Right lobe of liver (tissue), 6 donors: ENCODE data around the gene METTL1. TPM values are rescaled to one million over a fixed set of nuclear protein-coding genes. Genes with fewer than 3 reads are reported as not detected.

ENCODE experiments used
- ATAC-seq, 4 donors: fragments of 200-7000 bp; cut with Tn5 transposase; one replicate each; pipeline ENCODE4 v1.9.1; 2020; ENCODE audit warnings: mild to moderate bottlenecking in 4 of 4, moderate library complexity in 4 of 4
- DNase-seq, 3 donors: peaks; one replicate each; pipeline ENCODE4 v3.0.0-alpha.2; 2020
- H3K27ac ChIP-seq, 3 donors: fragments of 200-600 bp; one replicate each; pipeline ENCODE4 v1.8.0; 2022
- H3K27me3 ChIP-seq, 2 donors: fragments of 200-600 bp; one replicate each; pipeline ENCODE4 v1.8.0; 2022
- H3K36me3 ChIP-seq, 4 donors: fragments of 200-600 bp; sonication (generic) in 1 of 4; one replicate each; pipeline versions ENCODE4 v1.5.1 to v1.8.0; 2017 to 2022; ENCODE audit warnings: control low read depth in 1 of 4
- H3K4me1 ChIP-seq, 4 donors: fragments of 200-600 bp; sonication (generic) in 1 of 4; one replicate each; pipeline versions ENCODE4 v1.5.1 to v1.8.0; 2017 to 2022; ENCODE audit warnings: control low read depth in 1 of 4
- H3K4me3 ChIP-seq, 3 donors: fragments of 200-600 bp; one replicate each; pipeline ENCODE4 v1.8.0; 2022
- H3K9me3 ChIP-seq, 4 donors: fragments of 200-600 bp; sonication (generic) in 1 of 4; one replicate each; pipeline versions ENCODE4 v1.5.1 to v1.8.0; 2017 to 2022; ENCODE audit warnings: control low read depth in 1 of 4
- CTCF ChIP-seq, 4 donors: fragments of 200-600 bp in 3 of 4; fragments of 450-650 bp in 1 of 4; IDR thresholded peaks; one replicate each; pipeline versions ENCODE4 v1.5.1 to v1.8.0; 2016 to 2022; ENCODE audit warnings: antibody characterized with exemption in 4 of 4, mild to moderate bottlenecking in 2 of 4
- POLR2A ChIP-seq: fragments of 450-650 bp; IDR thresholded peaks from one replicate; pipeline ENCODE4 v1.6.1; 2017; ENCODE audit warnings: antibody characterized with exemption, mild to moderate bottlenecking
- WGBS: methylation state at CpG from one replicate; pipeline ENCODE4 v1.1.6; 2018; ENCODE audit warnings: low coverage, low lambda C conversion rate; ENCODE audit not compliant: insufficient coverage; ENCODE audit errors: missing lambda C conversion rate; 5-methylcytosine and 5-hydroxymethylcytosine counted together
- intact Hi-C, 2 donors: fragments of 100-400 bp; cut with DNase I; formaldehyde crosslinking; loops; one replicate each; pipeline versions ENCODE4 v1.11.2 to v1.14.1; 2022
- total RNA-seq, 6 experiments: library from RNA; depleted of rRNA in 2 of 6; stranded (reverse); fragments of >200 nt in 2 of 6; fragmentation: NEBNext Ultra II Directional in 3 of 6; extraction: Animal tissue kit (Norgen Biotek cat#: 25700) in 3 of 6; gene quantifications; one replicate each; pipeline versions ENCODE4 v1.1.0 to v1.2.4, GENCODE V29; 2016 to 2023
- donor health status: DM: no; HTN: yes; CAD: no.
- donor health status: DM: no; HTN: no; CAD: no.
- donor health status: DM: no; HTN: no; CAD: no.
- donor health status: DM: no; HTN: yes; CAD: no.
- donor health status: DM: no; HTN: yes; CAD: no.

The METTL1 gene
- total RNA-seq, 6 experiments from 2014 or later: 9.7 to 13.6 (median 10.3) TPM

GRCh38 chr12:57735198-57735855, 36.6 kb downstream of the METTL1 start:
- H3K4me1 ChIP-seq: peaks cover 0 to 18% (median 6%) of the 10 kb centered on the region in 4 donors
- 9% methylated on average over 4 of the region's 8 CpGs for WGBS
- intact Hi-C loops: no loop called here
- no peaks in the 10 kb centered on the region for H3K9me3 ChIP-seq
- DNase-seq (no peak), ATAC-seq (peak; percentile 27 to 75 (median 46))
- H3K27ac ChIP-seq: no peak overlapping the region
- H3K4me3 ChIP-seq: no peak overlapping the region
- H3K27me3 ChIP-seq: peaks cover 0 to 26% of the 10 kb centered on the region in 2 donors
- no peak for TF ChIP-seq CTCF (IDR thresholded peaks at IDR 0.05)
- TF ChIP-seq POLR2A: no peak
- no peaks in the 10 kb centered on the region for H3K36me3 ChIP-seq

- Histone ChIP-seq H3K27me3 (peaks cover 0 to 26% of the 10 kb centered on the region in 2 donors), H3K4me3 (no peak overlapping the region), H3K4me1 (peaks cover 0 to 18% (median 6%) of the 10 kb centered on the region in 4 donors), H3K9me3 (no peaks in the 10 kb centered on the region), H3K36me3 (no peaks in the 10 kb centered on the region), H3K27ac (no peak overlapping the region)
- TF ChIP-seq POLR2A (no peak), CTCF (IDR thresholded peaks at IDR 0.05) (no peak)
- ATAC-seq (no peak), DNase-seq (no peak)
- intact Hi-C loops: no loop called here
- 67% methylated on average over 2 of the region's 4 CpGs for WGBS
These were observed 37.3 kb downstream of the METTL1 start for GRCh38 chr12:57734591-57734990.

GRCh38 chr12:57733928-57734327, 38.0 kb downstream of the METTL1 start:
- no peak for DNase-seq
- intact Hi-C loops: no loop called here
- TF ChIP-seq CTCF (IDR thresholded peaks at IDR 0.05): no peak
- TF ChIP-seq POLR2A: no peak

GRCh38 chr12:57732726-57733593, 38.9 kb downstream of the METTL1 start:
- DNase-seq (no peak), ATAC-seq (no peak)
- WGBS: 71% methylated on average over 4 of the region's 11 CpGs
- TF ChIP-seq POLR2A: no peak
- TF ChIP-seq CTCF (IDR thresholded peaks at IDR 0.05): no peak
- intact Hi-C loops: no loop called here
- Histone ChIP-seq H3K36me3 (no peaks in the 10 kb centered on the region), H3K4me1 (peaks cover 0 to 14% (median 5%) of the 10 kb centered on the region in 4 donors), H3K27ac (no peak overlapping the region), H3K27me3 (peaks cover 0 to 22% of the 10 kb centered on the region in 2 donors), H3K9me3 (no peaks in the 10 kb centered on the region), H3K4me3 (no peak overlapping the region)

More at GRCh38 chr12:57733928-57734327, 38.0 kb downstream of the METTL1 start:
- Histone ChIP-seq H3K4me3 (no peak overlapping the region), H3K9me3 (no peaks in the 10 kb centered on the region), H3K4me1 (peaks cover 0 to 18% (median 6%) of the 10 kb centered on the region in 4 donors), H3K27ac (no peak overlapping the region), H3K27me3 (peaks cover 0 to 26% of the 10 kb centered on the region in 2 donors), H3K36me3 (no peaks in the 10 kb centered on the region)
- WGBS: 100% methylated on average over 2 of the region's 6 CpGs
- ATAC-seq: no peak
